T1000 (cell line): Measurements from ENCODE around the gene APOM.

Experiments used
- DNase-seq: peaks from one replicate; lab custom pipeline; 2025; ENCODE audit warnings: mixed read lengths; lab: John Stamatoyannopoulos, UW

Gene APOM

DNA sequence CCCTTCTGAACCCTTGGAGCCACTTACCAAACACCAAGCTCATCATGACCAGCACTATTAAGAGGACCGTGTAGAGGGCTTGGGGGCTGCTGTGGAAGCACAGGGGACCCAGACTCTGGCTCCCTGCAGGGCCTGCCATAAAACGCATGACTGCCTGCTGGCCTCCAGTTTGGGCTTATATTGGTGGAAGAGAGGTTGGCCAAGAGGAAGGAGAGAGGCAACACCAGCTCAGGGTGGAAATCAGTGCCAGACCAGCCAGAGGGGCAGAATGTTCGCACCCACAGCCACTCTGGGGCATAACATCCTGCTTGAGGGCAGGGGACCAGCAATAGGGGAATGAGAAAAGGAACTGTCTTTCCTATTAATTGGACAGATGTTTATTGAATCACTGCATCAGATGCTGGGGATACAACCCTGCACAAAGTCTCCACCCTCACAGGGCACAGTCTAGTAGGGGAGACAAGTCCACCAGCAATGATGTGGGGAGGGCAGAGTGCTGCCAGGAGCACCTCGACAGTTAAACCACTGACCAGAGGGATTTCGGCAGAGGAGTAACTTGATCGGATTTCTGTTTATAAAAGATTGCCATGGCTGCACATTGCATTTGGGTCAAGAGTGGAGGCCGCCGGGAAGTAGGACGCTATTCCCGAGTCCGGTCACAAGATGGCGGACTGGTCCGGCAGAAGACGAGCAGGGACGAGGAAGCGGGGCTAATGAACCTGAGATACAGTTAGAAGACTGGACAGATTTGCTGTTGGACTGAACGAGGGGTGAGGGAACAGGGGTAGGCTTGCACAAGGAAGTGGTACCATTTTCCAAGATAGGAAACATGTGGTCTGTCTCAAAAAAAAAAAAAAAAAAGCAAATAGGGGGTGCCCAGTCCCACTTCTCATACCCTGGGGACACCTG, 24.8 kb downstream of the APOM start, which contains the start of gene LY6G5C:
Gene LY6G5C, minus strand, starts transcription at position 842 of the 909 bp plus-strand sequence. Its CDS starts 694 bp downstream, at position 148.
- DNase-seq: peak; percentile 78

DNA sequence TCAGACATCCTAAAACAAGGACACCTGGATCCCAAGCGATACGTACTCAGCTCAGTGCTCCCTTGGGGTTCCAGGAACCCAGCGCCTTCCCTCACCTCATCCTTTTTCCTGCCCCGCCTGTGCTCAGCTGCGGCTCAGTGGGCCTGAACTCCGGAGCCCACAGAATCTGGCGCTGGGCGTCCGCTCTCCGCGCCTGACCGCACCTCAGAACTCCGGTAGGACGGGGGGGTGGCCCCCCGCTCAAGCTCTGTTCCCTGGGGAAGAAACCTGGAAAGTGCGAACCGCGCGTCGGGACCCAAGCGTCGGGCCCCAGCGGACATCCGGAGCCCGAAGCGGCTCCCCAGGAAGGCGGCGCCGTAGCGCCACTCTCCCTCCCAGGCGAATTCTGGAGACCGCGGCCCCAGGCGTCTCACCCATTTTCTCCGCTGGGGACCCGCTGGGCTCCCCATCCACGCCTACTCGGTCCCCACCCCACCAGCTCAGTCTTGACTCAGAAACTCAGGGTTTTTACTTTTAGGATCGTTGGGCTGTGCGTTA, 25.5 kb downstream of the APOM start:
- DNase-seq: no peak

DNA sequence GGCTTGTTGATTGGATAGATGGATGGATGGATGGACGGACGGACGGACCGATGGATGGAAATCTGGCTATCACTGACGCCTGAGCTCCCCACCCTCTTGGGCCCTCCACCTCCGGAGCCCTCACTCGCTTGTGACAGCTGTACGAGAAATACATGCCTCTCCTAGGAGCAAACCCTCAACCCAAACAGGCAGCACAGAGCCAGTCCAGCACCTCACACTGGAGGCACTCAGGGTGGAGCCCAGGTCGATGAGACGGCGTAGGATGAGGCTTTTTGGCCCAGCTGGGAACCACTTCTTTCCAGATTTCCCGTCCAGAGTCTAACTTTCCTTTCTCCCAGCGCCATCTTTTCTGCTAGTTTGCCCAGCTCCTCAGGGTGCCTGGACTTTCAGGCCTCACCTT, 27.9 kb downstream of the APOM start:
- DNase-seq: no peak

DNA sequence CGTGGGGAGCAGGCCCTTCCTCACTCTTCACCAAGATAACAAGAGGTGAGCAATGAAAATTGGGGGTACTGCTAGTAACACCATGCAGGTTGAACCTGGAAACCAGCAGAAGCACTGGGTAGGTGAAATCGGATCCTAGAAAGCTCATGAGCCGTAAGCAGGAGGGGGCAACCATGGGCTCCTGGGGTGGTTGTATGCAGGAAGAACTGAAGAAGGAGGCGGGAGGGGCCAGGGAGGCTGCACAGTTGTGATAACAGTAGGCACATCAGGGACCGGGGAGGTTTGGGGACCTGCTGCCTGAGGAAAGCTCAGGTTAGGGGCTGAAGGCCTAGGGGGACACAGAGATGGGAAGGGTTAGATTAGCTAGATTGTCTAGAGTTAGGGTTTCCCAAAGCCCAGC, 30.8 kb downstream of the APOM start:
- no peak for DNase-seq

DNA sequence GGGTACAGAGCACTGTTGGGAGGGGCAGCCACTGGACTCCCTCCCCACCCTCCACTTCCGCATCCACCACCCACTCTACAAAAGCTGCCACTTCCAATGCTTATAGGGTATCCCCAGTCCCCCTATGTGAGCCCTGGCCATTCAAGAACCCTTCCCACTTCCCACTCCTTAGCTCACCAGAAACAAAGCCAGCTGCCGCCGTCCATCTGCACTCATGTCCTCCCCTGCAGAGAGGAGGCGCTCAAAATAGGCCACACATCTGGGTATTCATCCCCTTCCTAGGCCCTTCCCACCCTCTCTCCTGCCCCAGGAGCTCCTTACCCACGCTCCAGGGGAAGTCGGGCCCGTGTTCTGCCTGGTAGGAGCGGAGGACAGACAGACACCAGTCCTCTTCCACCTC, 31.6 kb downstream of the APOM start:
- no peak for DNase-seq

DNA sequence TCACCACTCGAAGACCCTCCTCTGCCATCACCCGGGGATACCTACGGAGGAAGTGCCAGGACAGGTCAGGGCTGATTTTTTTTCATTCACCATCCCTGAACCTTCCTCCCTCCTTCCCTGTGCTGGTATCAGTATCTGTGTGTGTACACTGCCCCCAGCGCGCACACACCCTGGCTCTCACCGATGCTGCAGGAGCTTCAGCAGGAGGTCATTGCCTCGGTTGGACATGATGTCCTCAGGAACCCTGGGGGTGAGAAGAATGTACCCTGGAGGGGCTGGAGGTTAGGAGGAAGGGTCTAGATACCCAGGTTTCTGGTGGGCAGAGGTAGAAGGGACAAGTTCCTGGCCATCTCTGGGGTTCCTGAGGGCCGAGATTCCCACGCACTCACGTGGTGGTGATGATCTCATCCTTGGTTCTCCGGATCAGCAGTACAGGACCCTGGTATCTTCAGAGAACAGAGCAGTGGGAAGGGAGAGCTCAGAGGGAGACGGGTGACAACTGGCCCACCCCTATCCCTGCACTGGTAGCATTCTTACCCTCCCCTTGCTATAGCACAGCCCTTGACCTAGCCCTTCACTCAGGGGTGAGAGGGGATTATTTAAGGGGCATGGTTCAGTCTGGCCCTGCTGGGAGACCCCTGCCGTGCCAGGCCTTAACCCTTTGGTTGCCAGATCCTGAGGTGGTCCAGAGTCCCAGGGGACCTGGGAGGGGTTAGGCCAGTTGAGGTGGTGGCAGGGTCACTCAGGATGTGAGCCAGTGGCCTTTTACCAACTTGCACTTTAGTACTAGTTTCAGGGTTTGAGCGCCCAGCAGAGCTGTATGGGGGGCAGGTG, 32.4 kb downstream of the APOM start:
- no peak for DNase-seq

DNA sequence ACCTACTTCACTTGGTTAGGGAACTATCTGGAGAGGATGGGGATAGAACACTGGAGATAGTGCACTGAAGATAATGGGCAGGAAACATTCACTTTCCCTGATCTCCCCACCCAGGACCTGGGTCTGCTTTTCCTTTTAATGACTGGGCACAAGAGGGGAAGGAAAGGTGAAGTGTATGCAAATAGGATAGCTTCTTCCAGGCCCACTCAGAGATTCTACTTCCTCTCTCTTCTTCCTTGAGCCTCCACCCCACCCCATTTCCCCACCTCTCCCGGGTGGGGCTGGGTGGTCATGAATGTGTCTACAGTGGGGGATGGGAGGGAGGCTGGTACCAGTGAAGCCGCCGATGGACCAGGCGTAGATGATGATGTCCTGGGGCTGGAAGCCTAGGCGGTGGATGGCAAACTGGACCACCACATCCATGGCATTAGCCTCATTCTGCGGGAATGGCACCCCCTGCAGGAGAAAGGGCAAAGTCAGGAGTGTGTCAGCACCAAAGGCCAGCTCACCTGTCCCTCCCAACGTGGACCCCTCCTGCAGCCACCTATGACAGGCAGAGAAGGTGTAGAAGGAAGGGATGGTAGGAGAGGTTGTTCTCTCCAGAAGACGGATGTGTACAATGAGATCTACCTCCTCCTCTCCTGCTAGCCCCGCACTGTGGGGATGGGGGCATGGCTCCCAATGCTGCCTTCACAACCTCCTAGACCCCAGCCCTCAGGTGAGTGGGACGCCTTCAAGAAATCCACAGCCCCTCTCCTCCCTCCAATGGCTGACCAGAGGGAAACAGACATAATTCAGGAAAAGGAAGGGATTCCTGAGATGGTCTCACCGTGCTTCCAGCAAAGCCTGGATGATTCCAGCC, 33.8 kb downstream of the APOM start:
- no peak for DNase-seq

DNA sequence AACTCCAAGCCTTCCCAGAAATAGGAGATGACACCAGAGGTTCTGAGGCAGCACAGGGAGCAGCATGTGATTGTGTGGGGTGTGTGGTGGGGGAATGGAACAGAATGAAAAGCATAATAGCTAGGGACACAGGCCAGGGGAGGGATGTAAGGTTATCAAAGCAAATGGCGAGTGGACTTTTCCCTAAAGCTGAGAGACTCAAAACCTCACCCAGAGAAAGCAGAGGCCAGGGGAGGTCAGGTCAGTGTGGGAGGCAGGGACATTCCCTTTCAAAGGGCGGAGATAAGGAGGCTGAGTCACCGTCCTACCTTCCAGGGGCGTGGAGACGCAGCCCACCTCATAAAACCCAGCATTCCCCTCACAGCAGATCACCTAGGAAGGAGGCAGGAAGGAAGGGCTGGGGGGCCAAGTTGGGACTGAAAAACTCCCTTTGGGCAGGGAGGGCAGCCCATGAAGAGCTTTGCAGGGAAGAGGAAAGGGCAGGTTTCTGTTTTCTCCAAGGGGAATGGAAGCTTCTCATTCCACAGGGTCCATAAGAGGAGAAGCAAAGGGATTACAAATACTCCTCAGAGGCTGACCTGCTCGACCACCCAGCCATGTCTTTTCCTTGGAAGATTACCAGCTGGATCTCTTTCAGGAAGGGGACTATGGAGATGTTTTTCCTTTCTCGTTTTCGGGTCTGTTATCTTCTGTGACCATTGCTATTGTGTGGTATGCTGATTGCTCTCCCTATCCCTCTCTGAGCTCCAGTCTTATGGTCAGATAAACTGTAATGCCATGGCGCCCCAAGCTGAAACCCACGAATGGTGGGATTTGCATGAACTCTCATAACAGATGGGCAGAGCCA, 34.8 kb downstream of the APOM start:
- no peak for DNase-seq

DNA sequence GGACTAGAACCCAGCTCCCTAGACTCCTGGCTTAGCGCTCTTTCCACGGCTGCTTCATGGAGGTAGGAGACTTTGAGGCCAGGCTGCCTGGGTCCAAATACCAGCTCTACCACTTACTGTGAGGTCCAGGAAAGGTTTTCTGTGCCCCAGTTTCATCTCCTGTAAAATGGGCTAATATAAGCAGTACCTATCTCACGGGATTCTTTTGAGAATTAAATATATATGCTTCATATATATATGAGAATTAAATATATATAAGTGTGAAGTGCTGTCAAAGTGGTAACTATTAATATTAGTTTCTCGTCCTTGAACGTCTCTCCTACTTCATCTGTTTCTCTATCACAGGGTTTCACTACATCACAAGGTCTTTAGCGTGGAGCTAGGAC, 35.4 kb downstream of the APOM start:
- no peak for DNase-seq

DNA sequence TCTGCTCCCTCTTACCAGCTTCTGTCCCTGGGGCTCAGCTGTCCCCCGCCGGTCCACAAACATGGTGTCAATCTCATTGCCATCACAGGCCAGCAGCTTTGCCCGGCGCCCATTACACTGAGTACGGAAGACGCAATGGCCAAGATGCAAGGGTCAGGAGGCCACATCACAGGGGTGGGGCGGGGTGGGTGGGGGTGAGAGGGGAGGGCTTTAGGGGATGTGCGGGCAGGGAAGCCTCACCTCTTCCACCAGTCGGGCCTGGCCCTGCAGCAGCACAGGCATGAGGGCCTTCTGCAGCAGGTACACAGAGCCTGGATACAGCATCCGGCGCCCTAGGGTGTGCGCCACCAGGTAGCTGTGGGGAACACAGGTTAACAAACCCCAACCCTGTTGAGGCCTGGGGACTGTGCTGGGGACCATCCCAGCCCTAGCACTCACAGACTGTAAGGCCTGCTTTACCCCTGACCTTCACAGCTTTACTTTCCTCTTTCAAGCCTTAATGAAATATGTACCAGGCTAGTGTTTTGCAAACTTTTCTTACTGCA, 35.9 kb downstream of the APOM start:
- no peak for DNase-seq

DNA sequence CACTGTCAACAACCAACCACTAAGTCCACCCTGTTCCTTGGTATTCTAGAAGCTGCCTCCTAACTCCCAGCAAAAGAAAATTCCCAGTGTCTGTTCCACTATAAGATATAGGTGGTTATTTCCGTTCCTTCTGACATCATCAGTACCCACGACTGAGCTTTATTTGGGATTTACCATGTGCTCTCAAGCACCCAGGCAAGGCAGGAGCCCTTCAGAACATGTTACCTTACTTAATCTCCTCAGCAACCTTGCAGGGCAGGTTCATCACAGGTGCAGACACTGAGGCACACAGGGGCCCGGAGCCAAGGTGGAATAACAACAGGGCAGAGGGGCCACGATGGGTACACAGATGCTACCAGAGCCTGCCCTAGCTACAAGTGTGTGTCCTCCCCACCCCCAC, 36.7 kb downstream of the APOM start:
- no peak for DNase-seq

DNA sequence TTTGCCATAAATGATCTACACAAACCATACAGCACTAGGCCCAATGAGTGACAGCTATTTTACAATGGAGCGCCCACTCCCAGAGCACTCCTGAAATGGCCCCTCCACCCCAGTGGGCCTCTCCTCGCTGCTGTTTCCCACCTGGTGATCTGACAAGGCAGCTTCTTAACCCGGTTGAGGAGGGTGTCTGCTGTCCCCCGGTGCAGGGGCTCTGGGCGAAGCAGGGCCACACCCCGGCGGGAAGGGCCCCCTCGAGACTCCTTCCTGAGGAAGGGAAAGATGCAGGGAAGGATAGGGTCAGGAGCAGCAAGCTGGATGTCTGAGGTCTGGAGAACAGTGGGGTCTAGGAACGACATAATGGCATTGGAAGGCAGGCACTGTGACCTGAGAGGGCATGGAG, 37.2 kb downstream of the APOM start:
- DNase-seq: no peak

DNA sequence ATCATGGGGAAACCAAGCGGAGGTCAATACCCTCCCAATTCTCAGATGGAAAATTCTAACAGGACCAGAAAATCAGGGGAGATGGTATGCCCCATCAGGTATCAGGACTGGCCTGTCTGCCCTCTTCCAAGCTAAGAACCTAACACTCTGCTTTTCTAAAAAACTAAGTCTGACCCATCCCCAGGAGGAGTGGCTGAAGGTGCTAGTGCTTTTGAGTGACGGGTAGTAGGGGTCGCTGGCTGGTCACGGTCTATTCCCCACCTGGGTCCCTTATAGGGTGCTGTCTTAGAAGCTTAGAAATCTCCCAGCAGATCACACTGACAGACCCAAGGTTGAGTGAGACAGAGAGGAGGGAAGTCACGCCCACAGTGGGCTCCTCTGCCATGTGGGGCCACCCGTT, 37.8 kb downstream of the APOM start:
- no peak for DNase-seq

DNA sequence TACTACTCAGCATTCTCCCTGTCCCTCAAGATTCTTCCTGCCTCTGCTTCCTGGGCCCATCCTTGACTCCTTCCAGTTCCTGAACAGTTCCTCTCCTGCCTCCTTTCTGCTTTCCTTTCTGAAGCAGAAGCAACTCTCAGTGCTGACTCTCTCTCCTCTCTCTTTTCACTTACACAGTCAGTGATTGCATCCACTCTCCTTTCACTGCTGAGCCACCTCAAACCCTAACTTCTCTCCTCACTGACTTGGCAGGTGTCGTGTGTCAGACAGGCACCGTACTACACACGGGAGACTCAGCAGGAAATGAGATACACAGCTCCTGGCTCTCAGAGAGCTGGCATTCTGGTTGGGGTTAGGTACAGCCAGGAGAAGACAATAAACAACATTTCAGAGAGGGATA, 41.9 kb downstream of the APOM start:
- no peak for DNase-seq

DNA sequence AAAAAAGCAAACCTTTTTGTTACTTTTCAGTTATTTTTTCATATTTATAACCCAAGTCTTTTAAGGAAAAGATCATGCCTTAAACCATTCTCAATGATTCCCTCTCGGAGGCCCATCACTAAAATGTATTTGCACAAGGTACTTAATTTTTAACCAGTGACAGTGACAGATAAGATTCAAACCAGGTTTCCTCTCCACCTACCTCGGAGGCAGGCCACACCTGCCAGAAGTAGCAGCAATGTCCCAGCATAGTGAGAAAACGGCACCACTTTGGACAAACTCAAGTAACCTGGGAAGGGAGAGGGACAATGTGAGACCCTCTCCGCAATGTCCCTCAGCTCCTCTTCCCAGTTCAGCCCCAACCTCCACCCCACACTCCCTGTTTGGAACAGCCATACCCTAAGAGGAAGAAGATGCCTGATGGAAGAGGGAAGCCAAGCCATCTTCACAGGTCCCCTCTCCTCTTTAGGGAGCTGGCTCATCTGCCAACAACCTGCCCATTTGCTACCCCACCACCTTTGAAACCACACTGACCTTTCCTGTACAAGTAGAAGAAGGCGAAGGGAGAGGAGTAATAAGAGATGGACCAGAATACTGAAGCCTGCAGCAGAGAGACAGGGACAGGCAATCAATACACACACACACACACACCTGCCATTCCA, 45.2 kb downstream of the APOM start:
- no peak for DNase-seq

DNA sequence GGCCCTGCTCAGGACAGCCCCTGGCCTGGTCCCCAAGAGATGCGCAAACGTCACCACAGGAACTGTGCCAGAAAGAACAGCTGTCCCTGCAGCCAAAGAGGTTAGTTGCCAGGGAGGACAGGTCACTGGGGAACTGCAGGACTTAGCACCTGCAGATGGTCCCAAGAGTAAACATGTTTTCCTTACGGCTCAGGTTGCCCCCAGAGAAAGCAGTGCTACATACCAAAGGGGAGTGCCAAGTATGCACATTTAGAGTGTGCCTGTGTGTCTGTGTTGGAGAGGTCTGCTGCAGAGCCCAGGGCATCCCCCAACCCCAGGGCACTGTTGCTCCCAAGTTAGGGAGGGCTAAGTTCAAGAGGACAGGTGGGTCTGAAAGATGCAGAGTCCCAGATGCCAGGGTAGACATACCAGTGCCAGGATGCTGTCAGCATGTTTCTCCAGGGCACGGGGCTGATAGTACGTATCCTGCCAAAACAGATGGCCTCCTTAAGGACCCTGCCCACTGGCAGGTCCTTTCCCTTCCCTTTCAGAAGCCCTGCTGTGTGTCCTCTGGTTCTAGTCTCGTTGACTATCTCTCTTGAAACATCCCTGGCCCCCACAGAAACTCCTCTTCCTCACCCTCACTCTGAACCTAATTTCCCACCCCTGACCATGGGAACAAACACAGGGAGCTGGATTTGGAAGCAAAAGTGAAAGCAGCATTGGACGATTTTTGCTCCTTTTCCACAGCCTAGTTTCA, 46.1 kb downstream of the APOM start:
- DNase-seq: no peak

DNA sequence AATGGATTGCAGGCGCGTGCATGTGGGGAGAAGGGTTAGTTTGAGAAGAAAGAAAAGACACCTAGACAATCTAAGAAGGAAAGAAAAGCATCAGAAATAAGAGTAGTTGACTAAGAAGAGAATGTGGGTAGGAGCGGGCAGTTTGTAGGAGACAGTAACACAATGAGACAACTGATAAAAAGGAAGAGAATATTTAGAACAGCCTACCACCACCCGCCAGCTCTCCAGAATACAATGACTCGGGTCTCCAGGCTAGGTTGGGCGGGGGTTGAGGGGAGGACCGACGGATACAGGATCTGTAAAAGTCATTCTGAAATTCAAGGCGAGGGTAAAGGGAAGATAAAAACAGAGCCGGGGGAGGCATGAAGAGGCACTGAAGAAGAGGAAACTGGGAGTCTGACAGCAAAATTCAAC, 46.7 kb downstream of the APOM start:
- no peak for DNase-seq

DNA sequence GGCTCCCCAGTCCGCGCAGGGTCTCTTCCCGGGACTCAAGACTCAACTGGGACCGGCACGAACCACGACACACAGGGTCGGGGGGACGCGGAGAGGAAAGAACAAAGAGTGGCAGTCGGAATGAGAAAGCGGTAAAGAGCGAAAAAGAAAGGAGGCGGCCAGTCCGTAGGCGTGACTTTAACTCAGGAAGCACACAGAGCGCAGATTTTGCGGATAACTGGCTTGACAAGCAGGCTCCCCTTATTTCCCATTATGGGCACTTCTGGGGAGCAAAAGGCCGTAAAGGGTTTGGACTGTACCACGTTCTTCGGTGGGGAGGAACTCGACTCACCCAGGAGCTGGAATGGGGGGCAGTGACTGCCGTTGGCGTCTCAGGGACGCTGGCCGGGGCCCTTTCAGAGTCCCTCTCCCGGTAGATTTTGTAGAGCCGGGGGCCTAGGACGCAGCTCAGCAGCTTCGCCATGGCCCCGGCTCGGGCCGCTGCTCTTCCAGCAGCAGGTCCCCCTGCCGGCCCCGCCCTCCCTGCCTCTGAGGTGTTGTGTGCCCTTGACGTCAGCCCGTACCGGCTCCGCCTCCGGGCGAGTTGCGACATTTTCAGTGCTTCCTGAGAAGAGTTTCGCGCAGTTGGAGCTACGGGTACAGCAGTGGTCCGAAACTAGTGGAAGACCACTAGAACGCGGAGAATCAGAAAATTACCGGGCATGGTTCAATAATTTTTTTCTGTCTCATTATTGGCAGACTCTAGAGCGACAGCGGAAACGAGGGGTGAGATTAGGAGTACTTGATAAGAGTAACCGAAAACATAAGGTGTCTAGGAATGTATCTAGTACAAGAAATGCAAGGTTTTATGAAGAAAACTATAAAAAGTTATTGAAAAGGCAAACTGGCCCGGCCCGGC, 47.4 kb downstream of the APOM start, which contains the start of gene ABHD16A:
Gene ABHD16A, minus strand, starts transcription at position 506 of the 898 bp plus-strand sequence. Its CDS starts 43 bp downstream, at position 463.
- DNase-seq: peak; percentile 94
